ENCODE data around the gene S100A7A. TPM values are rescaled to one million over a fixed set of nuclear protein-coding genes. Genes with fewer than 3 reads are reported as not detected.

The S100A7A gene
- total and polyA plus RNA-seq, 8 donors: not detected

DNA sequence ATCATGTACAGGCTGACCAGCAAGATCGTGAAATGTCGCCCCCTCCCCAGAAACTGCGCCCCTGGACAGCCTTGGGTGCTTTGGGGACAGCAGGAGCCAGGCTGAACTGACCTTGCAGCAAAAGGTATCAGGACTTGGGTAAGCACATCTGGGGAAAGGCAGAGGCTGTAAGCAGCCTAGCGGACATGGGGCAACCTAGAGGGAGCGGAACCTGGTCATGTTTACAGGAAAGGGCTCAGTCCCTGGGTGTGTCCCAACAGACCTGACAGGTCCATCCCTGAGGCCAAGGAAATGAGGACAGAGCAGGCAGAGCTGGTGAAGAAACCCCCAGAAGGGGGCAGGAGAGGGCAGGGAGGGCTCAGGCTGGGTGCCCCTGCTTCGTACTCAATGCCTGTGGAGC, 22.4 kb upstream of the S100A7A start:
- ATAC-seq (no peak), DNase-seq (peak in 1 of 4 donors; percentile 68)
- H3K9me3 ChIP-seq: no peaks in the 10 kb centered on the region
- TF ChIP-seq, protein P1, sequence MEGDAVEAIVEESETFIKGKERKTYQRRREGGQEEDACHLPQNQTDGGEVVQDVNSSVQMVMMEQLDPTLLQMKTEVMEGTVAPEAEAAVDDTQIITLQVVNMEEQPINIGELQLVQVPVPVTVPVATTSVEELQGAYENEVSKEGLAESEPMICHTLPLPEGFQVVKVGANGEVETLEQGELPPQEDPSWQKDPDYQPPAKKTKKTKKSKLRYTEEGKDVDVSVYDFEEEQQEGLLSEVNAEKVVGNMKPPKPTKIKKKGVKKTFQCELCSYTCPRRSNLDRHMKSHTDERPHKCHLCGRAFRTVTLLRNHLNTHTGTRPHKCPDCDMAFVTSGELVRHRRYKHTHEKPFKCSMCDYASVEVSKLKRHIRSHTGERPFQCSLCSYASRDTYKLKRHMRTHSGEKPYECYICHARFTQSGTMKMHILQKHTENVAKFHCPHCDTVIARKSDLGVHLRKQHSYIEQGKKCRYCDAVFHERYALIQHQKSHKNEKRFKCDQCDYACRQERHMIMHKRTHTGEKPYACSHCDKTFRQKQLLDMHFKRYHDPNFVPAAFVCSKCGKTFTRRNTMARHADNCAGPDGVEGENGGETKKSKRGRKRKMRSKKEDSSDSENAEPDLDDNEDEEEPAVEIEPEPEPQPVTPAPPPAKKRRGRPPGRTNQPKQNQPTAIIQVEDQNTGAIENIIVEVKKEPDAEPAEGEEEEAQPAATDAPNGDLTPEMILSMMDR (IDR thresholded peaks at IDR 0.05): peak in 1 of 2 donors; percentile 12
- peaks cover 0 to 25% of the 10 kb centered on the region in 2 donors for H3K27me3 ChIP-seq
- H3K36me3 ChIP-seq: no peaks in the 10 kb centered on the region
- peaks cover 0 to 56% of the 10 kb centered on the region in 2 donors for H3K4me1 ChIP-seq
- H3K4me3 ChIP-seq: no peak overlapping the region
- peak overlapping the region in 1 of 2 donors; percentile 93 for H3K27ac ChIP-seq
- intact Hi-C loops (cut with DNase I): no loop called here

DNA sequence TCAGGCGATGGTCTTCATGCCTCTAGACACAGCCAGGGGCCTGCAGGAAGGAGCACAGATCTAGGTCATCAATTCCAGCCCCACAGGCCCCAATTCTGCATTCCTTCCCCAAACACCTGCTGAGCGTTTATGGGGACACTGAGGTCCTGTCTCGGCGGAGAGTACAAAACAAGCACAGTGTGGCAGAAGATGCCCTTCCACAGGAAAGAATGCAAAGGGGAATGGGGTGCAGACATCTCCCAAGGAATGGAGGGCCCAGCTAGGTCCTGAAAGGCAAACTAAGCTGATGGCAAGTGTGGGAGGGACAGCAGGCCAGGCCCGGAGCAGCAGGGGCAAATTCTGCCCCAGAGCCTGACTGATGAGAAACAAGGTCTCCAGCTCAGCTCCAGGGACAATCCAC, 21.9 kb upstream of the S100A7A start:
- no peak for DNase-seq
- H3K27ac ChIP-seq: peak overlapping the region in 1 of 2 donors; percentile 93
- ATAC-seq: no peak
- H3K27me3 ChIP-seq: peaks cover 0 to 25% of the 10 kb centered on the region in 2 donors
- H3K36me3 ChIP-seq: no peaks in the 10 kb centered on the region
- peaks cover 0 to 56% of the 10 kb centered on the region in 2 donors for H3K4me1 ChIP-seq
- H3K4me3 ChIP-seq: no peak overlapping the region
- H3K9me3 ChIP-seq: no peaks in the 10 kb centered on the region
- intact Hi-C loops (cut with DNase I): no loop called here
- TF ChIP-seq, protein P1 (IDR thresholded peaks at IDR 0.05): no peak

DNA sequence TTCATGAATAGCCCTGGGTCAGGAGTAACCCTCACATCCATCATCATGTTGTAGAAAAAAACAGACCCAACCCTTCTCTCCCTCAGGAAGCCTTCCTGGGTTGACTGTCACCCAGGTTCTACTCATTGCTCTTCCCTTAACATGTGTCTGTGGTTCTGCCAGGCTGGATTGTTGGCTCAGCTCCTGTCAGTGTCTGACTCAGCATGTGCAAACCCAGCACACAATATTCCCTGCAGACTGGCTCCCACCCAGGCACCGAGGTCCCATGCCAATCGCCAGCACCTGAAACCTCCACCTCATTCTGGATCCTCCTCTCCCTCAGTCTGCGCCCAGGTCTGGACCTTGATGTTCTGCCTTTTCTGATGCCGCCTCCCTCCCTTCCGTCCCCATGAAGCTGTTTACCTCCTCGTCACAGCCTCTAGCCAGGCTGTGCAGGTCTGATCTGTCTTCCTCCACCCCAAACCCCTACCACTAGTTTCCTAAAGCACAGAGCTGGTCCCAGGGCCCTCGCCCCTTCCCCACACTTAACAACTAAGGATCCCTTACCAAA, 21.1 kb upstream of the S100A7A start:
- no peaks in the 10 kb centered on the region for H3K36me3 ChIP-seq
- intact Hi-C loops (cut with DNase I): no loop called here
- H3K4me3 ChIP-seq: no peak overlapping the region
- peak overlapping the region in 1 of 2 donors; percentile 93 for H3K27ac ChIP-seq
- no peaks in the 10 kb centered on the region for H3K9me3 ChIP-seq
- ATAC-seq (no peak), DNase-seq (no peak)
- H3K4me1 ChIP-seq: peaks cover 0 to 50% of the 10 kb centered on the region in 2 donors
- peaks cover 0 to 25% of the 10 kb centered on the region in 2 donors for H3K27me3 ChIP-seq
- TF ChIP-seq, protein P1 (IDR thresholded peaks at IDR 0.05): no peak

DNA sequence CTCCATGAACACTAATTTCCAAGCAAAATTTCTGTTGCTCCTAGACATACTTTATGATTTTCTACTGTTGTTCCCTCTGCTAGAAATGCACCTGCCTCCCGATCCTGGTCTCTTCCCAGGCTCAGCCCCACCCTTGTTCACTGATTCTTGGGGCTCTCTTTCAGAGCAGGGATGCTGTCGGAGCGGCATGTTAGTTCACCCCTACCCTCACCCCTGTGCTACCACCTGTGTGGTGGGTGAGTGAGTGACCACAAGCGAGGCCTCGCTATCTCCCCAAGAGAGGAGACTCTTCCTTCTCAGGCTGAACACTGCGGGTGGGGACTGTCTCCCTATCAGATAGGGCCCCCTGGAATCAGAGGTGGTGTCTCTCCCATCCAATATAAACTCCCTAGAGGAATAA, 20.5 kb upstream of the S100A7A start:
- no peak for DNase-seq
- intact Hi-C loops (cut with DNase I): no loop called here

DNA sequence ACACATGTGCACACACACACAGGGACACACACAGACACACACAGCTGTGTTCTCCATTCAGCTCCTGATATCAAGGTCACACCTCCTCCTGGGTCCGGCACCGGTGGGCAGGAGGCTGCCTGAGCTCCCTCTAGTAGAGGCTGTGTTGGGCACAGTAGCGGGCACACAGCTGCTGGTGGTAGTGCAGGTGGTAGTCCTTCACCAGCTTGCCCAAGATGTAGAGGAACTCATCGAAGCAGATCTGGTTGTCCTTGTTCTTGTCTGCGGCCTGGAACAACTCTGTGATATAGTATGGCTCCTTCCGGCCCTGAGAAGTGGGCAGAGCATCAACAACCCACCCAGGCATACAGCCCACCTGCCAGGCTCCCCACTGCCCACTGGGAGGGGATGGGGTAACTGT, 19.9 kb upstream of the S100A7A start:
- ATAC-seq (no peak), DNase-seq (no peak)
- H3K4me3 ChIP-seq: no peak overlapping the region
- H3K27ac ChIP-seq: no peak overlapping the region
- H3K36me3 ChIP-seq: no peaks in the 10 kb centered on the region
- intact Hi-C loops (cut with DNase I): no loop called here
- TF ChIP-seq, protein P1 (IDR thresholded peaks at IDR 0.05): no peak
- H3K9me3 ChIP-seq: no peaks in the 10 kb centered on the region
- H3K27me3 ChIP-seq: peaks cover 0 to 22% of the 10 kb centered on the region in 2 donors
- peaks cover 0 to 45% of the 10 kb centered on the region in 2 donors for H3K4me1 ChIP-seq

More for the DNA sequence above, 20.5 kb upstream of the S100A7A start:
- ATAC-seq: no peak
- Histone ChIP-seq H3K27ac (no peak overlapping the region), H3K27me3 (peaks cover 0 to 25% of the 10 kb centered on the region in 2 donors), H3K36me3 (no peaks in the 10 kb centered on the region), H3K4me1 (peaks cover 0 to 50% of the 10 kb centered on the region in 2 donors), H3K4me3 (no peak overlapping the region), H3K9me3 (no peaks in the 10 kb centered on the region)
- TF ChIP-seq, protein P1 (IDR thresholded peaks at IDR 0.05): no peak

Measured in left lung (tissue), 10 donors.